Measurements from ENCODE around the gene PNCK. TPM values are rescaled to one million over a fixed set of nuclear protein-coding genes. Genes with fewer than 3 reads are reported as not detected.

PNCK gene
- total RNA-seq, 4 donors from 2014 or later, result 0.83 TPM; not detected in 3

GRCh38 chrX:153627675-153628111 is 45.9 kb downstream of the PNCK start:
- 65 to 83% methylated on average over 1 to 4 of the region's 15 CpGs for WGBS, 2 donors
- intact Hi-C loops (cut with DNase I), result no loop called here
- H3K27ac ChIP-seq, result no peak overlapping the region

GRCh38 chrX:153626863-153627674 is 46.5 kb downstream of the PNCK start:
- intact Hi-C loops (cut with DNase I), result no loop called here
- Histone ChIP-seq H3K4me3 (replicated peaks in 1 of 3) (no peak overlapping the region), H3K27me3 (no peaks in the 10 kb centered on the region), H3K9me3 (no peaks in the 10 kb centered on the region), H3K36me3 (no peaks in the 10 kb centered on the region), H3K4me1 (no peaks in the 10 kb centered on the region), H3K27ac (no peak overlapping the region)
- 80 to 85% methylated on average over 13 to 17 of the region's 35 CpGs for WGBS, 2 donors
- TF ChIP-seq CTCF (IDR thresholded peaks at IDR 0.05) (no peak), POLR2A (IDR thresholded peaks at IDR 0.05) (no peak)
- DNase-seq, result no peak

More at GRCh38 chrX:153627675-153628111, 45.9 kb downstream of the PNCK start:
- no peaks in the 10 kb centered on the region for H3K36me3 ChIP-seq
- no peaks in the 10 kb centered on the region for H3K27me3 ChIP-seq
- no peaks in the 10 kb centered on the region for H3K9me3 ChIP-seq
- TF ChIP-seq POLR2A (IDR thresholded peaks at IDR 0.05) (no peak), CTCF (IDR thresholded peaks at IDR 0.05) (no peak)
- H3K4me3 ChIP-seq (replicated peaks in 1 of 3), result no peak overlapping the region
- H3K4me1 ChIP-seq, result no peaks in the 10 kb centered on the region
- no peak for DNase-seq

- no peak overlapping the region for H3K4me3 ChIP-seq (replicated peaks in 1 of 3)
- no peak overlapping the region for H3K27ac ChIP-seq
- intact Hi-C loops (cut with DNase I), result no loop called here
- H3K27me3 ChIP-seq, result no peaks in the 10 kb centered on the region
- H3K4me1 ChIP-seq, result no peaks in the 10 kb centered on the region
- no peak for DNase-seq
- H3K36me3 ChIP-seq, result no peaks in the 10 kb centered on the region
- no CpG with 5 or more reads among the region's 16 CpGs for WGBS, 2 donors
- no peaks in the 10 kb centered on the region for H3K9me3 ChIP-seq
- no peak for TF ChIP-seq POLR2A (IDR thresholded peaks at IDR 0.05)
- no peak for TF ChIP-seq CTCF (IDR thresholded peaks at IDR 0.05)
Observed at GRCh38 chrX:153626025-153626633, 47.5 kb downstream of the PNCK start.

GRCh38 chrX:153625271-153626024 is 48.2 kb downstream of the PNCK start:
- H3K9me3 ChIP-seq, result no peaks in the 10 kb centered on the region
- H3K36me3 ChIP-seq, result no peaks in the 10 kb centered on the region
- intact Hi-C loops (cut with DNase I), result no loop called here
- no peak for DNase-seq
- no peaks in the 10 kb centered on the region for H3K27me3 ChIP-seq
- H3K4me3 ChIP-seq (replicated peaks in 1 of 3), result no peak overlapping the region
- H3K4me1 ChIP-seq, result no peaks in the 10 kb centered on the region
- TF ChIP-seq CTCF (IDR thresholded peaks at IDR 0.05) (no peak), POLR2A (IDR thresholded peaks at IDR 0.05) (no peak)
- 70 to 78% methylated on average over 2 to 9 of the region's 21 CpGs for WGBS, 2 donors
- no peak overlapping the region for H3K27ac ChIP-seq
